GM12864 (cell line): ENCODE measurements around the gene ARRB2.

Source experiments
- DNase-seq: peaks from one replicate; pipeline ENCODE4 v3.0.0-alpha.2; 2011; ENCODE audit warnings: low read depth
- H3K4me3 ChIP-seq: 2 replicates; pipeline ENCODE4 v1.5.1; 2011; ENCODE audit warnings: mild to moderate bottlenecking, low read depth, low read length, control low read depth
- TF ChIP-seq, protein P1 (sequence below): IDR thresholded peaks from 2 replicates; pipeline ENCODE4 v1.5.1; 2011; ENCODE audit warnings: low read depth, mild to moderate bottlenecking, moderate library complexity, low read length, control low read depth, inconsistent platforms; ENCODE audit errors: missing control alignments

ARRB2 gene

DNA sequence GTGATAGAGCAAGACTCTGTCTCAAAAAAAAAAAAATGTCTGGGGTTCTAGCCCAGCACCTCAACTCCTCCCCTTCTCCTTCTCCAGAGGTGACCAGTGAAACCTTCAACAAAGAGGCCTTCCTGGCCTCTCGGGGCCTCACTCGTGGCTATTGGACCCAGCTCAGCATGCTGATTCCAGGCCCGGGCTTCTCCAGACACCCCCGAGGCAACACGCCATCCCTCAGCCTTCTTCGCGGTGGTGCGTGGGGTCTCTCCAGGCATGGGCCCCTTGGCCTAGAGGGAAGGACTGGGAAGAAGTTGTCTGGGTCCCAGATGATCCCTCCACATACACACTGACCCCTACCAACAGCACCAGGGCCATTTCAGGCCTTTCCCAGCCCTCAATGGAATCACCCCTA is 32.8 kb downstream of the ARRB2 start:
- TF ChIP-seq, protein P1, sequence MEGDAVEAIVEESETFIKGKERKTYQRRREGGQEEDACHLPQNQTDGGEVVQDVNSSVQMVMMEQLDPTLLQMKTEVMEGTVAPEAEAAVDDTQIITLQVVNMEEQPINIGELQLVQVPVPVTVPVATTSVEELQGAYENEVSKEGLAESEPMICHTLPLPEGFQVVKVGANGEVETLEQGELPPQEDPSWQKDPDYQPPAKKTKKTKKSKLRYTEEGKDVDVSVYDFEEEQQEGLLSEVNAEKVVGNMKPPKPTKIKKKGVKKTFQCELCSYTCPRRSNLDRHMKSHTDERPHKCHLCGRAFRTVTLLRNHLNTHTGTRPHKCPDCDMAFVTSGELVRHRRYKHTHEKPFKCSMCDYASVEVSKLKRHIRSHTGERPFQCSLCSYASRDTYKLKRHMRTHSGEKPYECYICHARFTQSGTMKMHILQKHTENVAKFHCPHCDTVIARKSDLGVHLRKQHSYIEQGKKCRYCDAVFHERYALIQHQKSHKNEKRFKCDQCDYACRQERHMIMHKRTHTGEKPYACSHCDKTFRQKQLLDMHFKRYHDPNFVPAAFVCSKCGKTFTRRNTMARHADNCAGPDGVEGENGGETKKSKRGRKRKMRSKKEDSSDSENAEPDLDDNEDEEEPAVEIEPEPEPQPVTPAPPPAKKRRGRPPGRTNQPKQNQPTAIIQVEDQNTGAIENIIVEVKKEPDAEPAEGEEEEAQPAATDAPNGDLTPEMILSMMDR: no peak
- no peak overlapping the region for H3K4me3 ChIP-seq
- no peak for DNase-seq

DNA sequence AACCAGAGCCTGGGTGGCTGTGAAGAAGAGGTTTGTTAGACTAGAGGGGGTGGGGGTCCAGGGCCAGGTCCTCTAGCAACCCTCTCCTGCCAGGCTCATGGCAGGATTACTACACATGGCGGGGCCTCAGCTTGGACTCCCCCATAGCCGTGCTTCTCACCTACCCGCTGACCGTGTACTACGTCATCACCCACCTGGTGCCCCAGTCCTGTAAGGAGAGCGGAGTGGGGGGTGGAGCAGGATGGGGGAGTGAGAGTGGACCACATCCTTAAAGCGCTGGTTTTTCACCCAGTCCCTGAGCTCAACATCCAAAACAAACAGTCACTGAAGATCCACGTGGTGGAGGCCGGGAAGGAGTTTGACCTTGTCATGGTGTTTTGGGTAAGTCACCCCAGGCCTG is 33.5 kb downstream of the ARRB2 start:
- TF ChIP-seq, protein P1: no peak
- no peak overlapping the region for H3K4me3 ChIP-seq
- no peak for DNase-seq

GRCh38 chr17:4744999-4745969 is 34.9 kb downstream of the ARRB2 start:
- TF ChIP-seq, protein P1: no peak
- H3K4me3 ChIP-seq: no peak overlapping the region
- DNase-seq: no peak

DNA sequence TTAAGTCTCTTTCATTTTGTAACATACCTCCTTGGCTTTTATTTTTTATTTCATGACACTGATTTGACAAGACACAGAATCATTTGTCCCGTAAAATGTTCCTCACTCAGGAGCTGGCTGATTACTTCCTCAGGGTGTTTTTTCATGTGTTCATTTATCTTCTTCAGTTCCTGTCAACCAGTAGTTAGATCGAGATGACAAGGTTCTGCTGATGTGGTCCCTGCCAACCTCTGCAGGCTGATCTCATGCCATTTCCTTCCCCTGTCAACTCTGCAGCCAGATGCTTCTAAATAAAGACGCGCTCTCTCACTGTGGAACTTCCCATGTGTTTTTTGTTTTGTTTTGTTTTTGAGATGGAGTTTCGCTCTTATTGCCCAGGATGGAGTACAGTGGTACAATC is 37.4 kb downstream of the ARRB2 start:
- H3K4me3 ChIP-seq: no peak overlapping the region
- DNase-seq: no peak
- TF ChIP-seq, protein P1: no peak

GRCh38 chr17:4748686-4749085 is 38.3 kb downstream of the ARRB2 start:
- TF ChIP-seq, protein P1: no peak
- no peak for DNase-seq

GRCh38 chr17:4750606-4751005 is 40.2 kb downstream of the ARRB2 start:
- TF ChIP-seq, protein P1: no peak
- H3K4me3 ChIP-seq: peak overlapping the region; percentile 3
- DNase-seq: no peak

More at GRCh38 chr17:4748686-4749085, 38.3 kb downstream of the ARRB2 start:
- H3K4me3 ChIP-seq: no peak overlapping the region
